HG03442 (cell line): Measurements from ENCODE around the gene CX3CL1.
"Not testable (repeated sequence)": the region's sequence is repeated elsewhere in the genome, so short reads cannot be mapped to it uniquely, and the experiment has no call there.

Experiments used
- ATAC-seq: cut with Tn5 transposase; IDR thresholded peaks from one replicate; pipeline ENCODE4 v1.9.1; 2021; ENCODE audit warnings: mild to moderate bottlenecking, moderate library complexity; ENCODE audit not compliant: unreplicated experiment

The CX3CL1 gene

DNA sequence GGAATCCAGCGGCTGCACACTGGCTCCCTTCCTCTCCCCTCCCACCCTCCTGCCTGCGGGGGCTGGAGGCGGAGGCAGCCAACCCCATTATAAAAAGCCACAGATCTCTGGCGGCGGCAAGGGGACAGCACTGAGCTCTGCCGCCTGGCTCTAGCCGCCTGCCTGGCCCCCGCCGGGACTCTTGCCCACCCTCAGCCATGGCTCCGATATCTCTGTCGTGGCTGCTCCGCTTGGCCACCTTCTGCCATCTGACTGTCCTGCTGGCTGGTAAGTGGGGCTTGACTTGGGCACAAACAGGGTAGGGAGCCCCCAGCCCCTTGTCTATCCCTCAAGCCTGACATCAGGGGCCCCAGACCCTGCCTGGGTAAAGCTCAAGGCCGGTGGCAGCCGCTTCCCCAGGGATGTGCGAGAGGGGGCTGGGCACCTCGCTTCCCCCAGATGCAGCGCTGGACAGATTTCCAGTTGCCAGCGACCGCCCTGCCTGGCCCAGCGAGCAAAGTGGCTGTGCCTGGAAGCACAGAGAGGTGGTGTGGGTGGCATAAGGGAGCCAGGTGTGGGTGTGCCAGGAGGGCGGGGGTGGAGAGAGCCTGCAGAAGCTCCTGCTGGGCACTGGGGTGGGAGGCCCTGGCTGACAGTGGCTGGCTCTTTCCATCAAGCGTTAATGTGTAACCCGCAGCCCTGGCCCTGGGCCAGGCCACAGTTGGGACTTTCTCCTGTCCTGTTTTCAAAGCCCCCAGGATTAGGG lies at the start of gene CX3CL1:
Gene CX3CL1 (plus strand): TSS at position 119 of the 745 bp plus-strand sequence. CDS start 79 bp downstream, at position 198.
- ATAC-seq: no peak

- ATAC-seq: no peak
These were observed 47.5 kb upstream of the CX3CL1 start for GRCh38 chr16:57324749-57325148.

GRCh38 chr16:57325458-57325857 lies 46.8 kb upstream of the CX3CL1 start:
- ATAC-seq: no peak

- ATAC-seq: no peak
These were observed 42.5 kb upstream of the CX3CL1 start for GRCh38 chr16:57329718-57330327.

GRCh38 chr16:57331355-57331754 lies 40.9 kb upstream of the CX3CL1 start:
- no peak for ATAC-seq

- ATAC-seq: no peak
These were observed 38.9 kb upstream of the CX3CL1 start for GRCh38 chr16:57333402-57333801.

DNA sequence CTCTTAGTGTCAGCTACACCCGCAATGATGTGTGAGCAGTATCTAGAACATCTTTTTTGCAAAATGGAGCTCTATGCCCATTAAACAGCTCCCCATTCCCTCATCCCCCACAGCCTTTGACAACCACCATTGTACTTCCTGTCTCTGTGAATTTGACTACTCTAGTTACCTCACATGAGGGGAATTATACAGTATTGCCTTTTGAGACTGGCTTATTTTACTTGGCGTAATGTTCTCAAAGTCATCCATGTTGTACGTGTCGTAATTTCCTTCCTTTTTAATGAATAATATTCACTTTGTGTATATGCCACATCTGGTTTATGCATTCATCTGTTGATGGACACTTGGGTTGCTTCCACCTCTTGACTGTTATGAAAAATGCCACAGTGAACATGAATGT lies 36.9 kb upstream of the CX3CL1 start:
- ATAC-seq: no peak

- no peak for ATAC-seq
These were observed 31.2 kb upstream of the CX3CL1 start for GRCh38 chr16:57341062-57341440.

DNA sequence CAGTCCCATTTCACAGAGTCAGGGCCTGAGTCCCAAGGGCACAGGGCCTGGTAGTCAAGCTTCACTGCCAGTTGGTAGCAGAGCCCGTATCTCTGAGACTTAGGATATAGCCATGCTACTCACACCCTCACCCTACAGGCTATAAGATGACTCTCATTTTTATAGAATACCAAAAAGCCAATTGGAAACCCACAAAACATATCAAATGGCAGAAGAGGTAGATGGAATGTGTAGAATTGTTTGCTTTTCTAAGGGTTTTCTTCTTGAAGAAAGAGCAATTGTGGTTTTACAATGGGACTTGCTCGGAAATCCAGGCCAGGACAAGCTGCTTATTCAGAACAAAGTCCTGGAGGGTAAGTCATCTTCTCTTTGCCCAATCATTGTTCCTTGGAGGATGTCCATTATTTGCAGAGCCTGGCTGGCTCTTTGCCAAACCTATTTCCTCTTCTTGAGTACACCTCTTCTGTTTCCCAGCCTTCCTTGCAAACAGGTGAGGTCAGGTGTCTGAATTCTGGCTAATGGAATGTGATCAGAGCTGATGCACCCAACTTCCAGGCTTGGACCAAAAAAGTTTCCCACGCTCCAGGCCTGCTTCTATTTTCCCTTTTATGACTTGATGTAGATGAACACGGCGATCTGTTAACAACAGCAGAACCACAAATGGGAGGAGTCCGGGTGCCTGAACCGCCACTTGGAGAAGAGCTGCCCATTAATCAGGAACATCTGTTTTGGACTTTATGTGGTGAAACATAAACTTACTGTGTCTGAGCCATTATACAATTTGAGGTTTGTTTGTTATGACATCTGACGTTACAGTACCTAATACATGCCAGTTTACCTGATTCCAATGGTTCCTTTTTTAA lies 30.6 kb upstream of the CX3CL1 start:
- ATAC-seq: no peak

GRCh38 chr16:57342606-57343005 lies 29.7 kb upstream of the CX3CL1 start:
- not testable (repeated sequence) for ATAC-seq

- ATAC-seq: no peak
These were observed 29.1 kb upstream of the CX3CL1 start for GRCh38 chr16:57343221-57343620.

DNA sequence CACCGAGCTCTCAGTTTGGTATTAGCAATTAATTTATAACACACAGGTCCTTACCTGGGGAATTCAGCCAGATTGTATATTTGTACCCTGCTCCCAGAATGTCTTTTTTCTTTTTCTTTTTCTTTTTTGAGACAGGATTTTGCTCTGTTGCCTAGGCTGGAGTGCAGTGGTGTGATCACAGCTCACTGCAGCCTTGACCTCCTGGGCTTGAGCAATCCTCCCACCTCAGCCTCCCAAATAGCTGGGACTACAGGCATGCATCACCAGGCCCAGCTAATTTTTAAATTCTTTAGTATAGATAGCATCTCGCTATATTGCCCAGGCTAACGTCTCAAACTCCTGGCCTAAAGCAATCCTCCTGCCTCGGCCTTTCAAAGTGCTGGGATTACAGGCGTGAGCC lies 28.2 kb upstream of the CX3CL1 start:
- ATAC-seq: not testable (repeated sequence)

- no peak for ATAC-seq
These were observed 27.3 kb upstream of the CX3CL1 start for GRCh38 chr16:57345021-57345420.

GRCh38 chr16:57345666-57346204 lies 26.6 kb upstream of the CX3CL1 start:
- ATAC-seq: no peak

DNA sequence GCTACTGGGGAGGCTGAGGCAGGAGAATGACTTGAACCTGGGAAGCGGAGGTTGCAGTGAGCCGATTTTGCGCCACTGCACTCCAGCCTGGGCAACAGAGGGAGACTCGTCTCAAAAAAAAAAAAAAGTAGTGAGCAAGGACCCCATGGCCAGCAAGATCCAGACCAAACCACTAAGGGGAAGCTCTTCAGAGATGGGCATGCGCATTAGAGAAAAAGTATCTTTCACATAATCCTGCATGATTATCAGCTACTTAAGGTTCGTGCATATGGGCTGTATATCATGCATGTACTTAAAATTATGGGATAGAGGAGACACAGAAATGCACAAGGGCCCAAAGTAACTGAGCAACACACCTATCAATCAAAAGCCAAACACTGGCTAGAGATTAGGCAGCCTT lies 24.4 kb upstream of the CX3CL1 start:
- no peak for ATAC-seq

GRCh38 chr16:57348327-57348726 lies 24.0 kb upstream of the CX3CL1 start:
- ATAC-seq: no peak

DNA sequence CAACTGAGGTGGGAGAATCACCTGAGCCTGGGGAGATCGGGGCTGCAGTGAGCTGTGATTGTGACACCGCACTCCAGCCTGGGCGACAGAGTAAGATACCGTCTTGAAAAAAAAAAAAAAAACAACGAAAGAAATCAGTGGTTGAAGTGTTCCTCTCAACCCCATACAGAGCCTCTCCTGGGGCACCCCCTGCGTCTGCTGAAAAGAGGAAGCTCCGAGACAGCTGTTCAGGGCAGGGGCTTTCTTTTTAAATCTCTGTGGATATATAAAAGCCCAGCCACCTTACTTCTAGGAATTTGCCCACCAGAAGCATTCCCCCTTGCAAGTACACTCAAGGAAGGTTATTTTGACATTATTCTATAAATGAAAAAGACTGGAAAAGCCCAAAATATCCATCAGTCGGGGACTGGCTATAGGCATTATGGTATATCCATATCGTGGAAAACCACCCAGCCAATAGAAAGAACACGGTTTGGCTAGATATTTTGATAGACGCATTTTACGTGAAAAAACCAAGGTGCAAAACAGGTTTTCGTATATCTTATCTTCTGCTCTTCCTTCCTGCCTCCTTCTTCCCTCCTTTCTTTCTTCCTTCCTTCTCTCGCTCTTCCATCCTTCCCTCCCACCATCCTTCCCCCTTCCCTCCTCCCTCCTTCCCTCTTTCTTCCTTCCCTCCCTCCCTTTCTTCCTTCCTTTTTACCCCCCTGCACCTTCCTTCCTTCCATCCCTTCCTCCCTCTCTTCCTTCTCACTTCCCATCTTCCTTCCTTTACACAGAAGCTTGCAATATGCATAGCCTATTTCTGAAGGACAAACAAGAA lies 22.9 kb upstream of the CX3CL1 start:
- peak; percentile 84 for ATAC-seq

- no peak for ATAC-seq
These were observed 19.6 kb upstream of the CX3CL1 start for GRCh38 chr16:57352636-57353047.

DNA sequence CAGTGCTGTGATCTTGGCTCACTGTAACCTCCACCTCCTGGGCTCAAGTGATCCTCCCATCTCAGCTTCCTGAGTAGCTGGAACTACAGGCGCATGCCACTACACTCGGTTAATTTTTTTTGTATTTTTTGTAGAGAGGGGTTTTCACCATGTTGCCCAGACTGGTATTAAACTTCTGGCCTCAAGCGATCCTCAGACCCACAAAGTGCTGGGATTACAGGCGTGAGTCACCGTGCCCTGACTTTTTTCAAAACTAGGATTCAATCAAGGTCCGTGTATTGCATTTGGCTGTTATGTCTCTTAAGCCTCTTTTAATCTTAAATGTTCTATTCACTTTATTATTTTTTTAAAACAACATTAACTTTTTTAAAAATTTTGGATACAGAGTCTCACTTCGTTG lies 18.0 kb upstream of the CX3CL1 start:
- ATAC-seq: no peak

- ATAC-seq: no peak
These were observed 16.3 kb upstream of the CX3CL1 start for GRCh38 chr16:57355898-57356414.
